GM23338 (cell line): ENCODE results near the gene DDX54. TPM values are rescaled to one million over a fixed set of nuclear protein-coding genes. Genes with fewer than 3 reads are reported as not detected.

Experiments used
- ATAC-seq: fragments of 200-7000 bp; cut with Tn5 transposase; 3 replicates; pipeline ENCODE4 v1.9.1; 2020
- DNase-seq: peaks from one replicate; pipeline ENCODE4 v3.0.0-alpha.2; 2015; ENCODE audit warnings: low spot score
- H2AFZ ChIP-seq: fragments of 200-600 bp; sonication (generic); 2 replicates; pipeline ENCODE4 v1.8.0; 2016; ENCODE audit warnings: antibody characterized with exemption, mild to moderate bottlenecking, moderate library complexity
- H3F3A ChIP-seq: fragments of 200-600 bp; sonication (generic); replicated peaks from 2 replicates; pipeline ENCODE4 v1.8.0; 2017; ENCODE audit warnings: antibody characterized with exemption, mixed run types, low read depth
- H3K27ac ChIP-seq: fragments of 200-600 bp; sonication (generic); 2 replicates; pipeline ENCODE4 v1.6.1; 2016; ENCODE audit warnings: low read depth
- H3K27me3 ChIP-seq: fragments of 200-600 bp; sonication (generic); 2 replicates; pipeline ENCODE4 v1.8.0; 2016; ENCODE audit warnings: mild to moderate bottlenecking, mixed run types, moderate library complexity; ENCODE audit not compliant: insufficient read depth
- H3K36me3 ChIP-seq: fragments of 200-600 bp; sonication (generic); 2 replicates; pipeline ENCODE4 v1.8.0; 2016; ENCODE audit warnings: mild to moderate bottlenecking; ENCODE audit not compliant: insufficient read depth
- H3K4me1 ChIP-seq: fragments of 200-600 bp; sonication (generic); 2 replicates; pipeline ENCODE4 v1.8.0; 2016; ENCODE audit warnings: mild to moderate bottlenecking, moderate library complexity; ENCODE audit not compliant: insufficient read depth
- H3K4me2 ChIP-seq: fragments of 200-600 bp; sonication (generic); 2 replicates; pipeline ENCODE4 v1.7.1; 2017; ENCODE audit warnings: mixed run types
- H3K4me3 ChIP-seq: fragments of 200-600 bp; sonication (generic); 2 replicates; pipeline ENCODE4 v1.6.1; 2016; ENCODE audit warnings: mixed run types
- H3K79me2 ChIP-seq: fragments of 200-600 bp; sonication (generic); replicated peaks from 2 replicates; pipeline ENCODE4 v1.8.0; 2017; ENCODE audit warnings: mild to moderate bottlenecking; ENCODE audit not compliant: insufficient read depth
- H3K9me2 ChIP-seq: fragments of 200-600 bp; sonication (generic); 2 replicates; pipeline ENCODE4 v1.8.0; 2017; ENCODE audit not compliant: insufficient read depth
- H4K20me1 ChIP-seq: fragments of 200-600 bp; sonication (generic); replicated peaks from 2 replicates; pipeline ENCODE4 v1.8.0; 2017; ENCODE audit warnings: mild to moderate bottlenecking; ENCODE audit not compliant: insufficient read depth
- H3K27ac Mint-ChIP-seq: 2 replicates; pipeline ENCODE4 v1.8.0; 2020; ENCODE audit warnings: inconsistent platforms, mild to moderate bottlenecking, moderate library complexity, mixed read lengths
- H3K27me3 Mint-ChIP-seq: 3 replicates; pipeline ENCODE4 v1.8.0; 2022; ENCODE audit warnings: low read depth, mild to moderate bottlenecking, moderate library complexity, mixed read lengths, inconsistent platforms; ENCODE audit not compliant: insufficient read depth, poor library complexity
- H3K36me3 Mint-ChIP-seq: 3 replicates; pipeline ENCODE4 v1.8.0; 2021; ENCODE audit warnings: low read depth, mild to moderate bottlenecking, inconsistent platforms, moderate library complexity, mixed read lengths
- H3K4me1 Mint-ChIP-seq: 3 replicates; pipeline ENCODE4 v1.8.0; 2020; ENCODE audit warnings: mild to moderate bottlenecking, inconsistent platforms, mixed read lengths
- H3K4me3 Mint-ChIP-seq: 3 replicates; pipeline ENCODE4 v1.8.0; 2021; ENCODE audit warnings: moderate library complexity, mild to moderate bottlenecking, inconsistent platforms, mixed read lengths
- H3K9me3 Mint-ChIP-seq: 3 replicates; pipeline ENCODE4 v1.8.0; 2020; ENCODE audit warnings: moderate library complexity, mild to moderate bottlenecking, inconsistent platforms, mixed read lengths
- CTCF ChIP-seq, 2 experiments: fragments of 200-600 bp in 1 of 2; sonication (generic) in 1 of 2; conservative IDR thresholded peaks; 2 replicates each; pipeline versions ENCODE4 v1.5.1 to v1.6.1; 2016 to 2017; ENCODE audit warnings: antibody characterized with exemption in 2 of 2, low read depth in 2 of 2, mild to moderate bottlenecking in 2 of 2, moderate library complexity in 1 of 2
- ETS1 ChIP-seq: IDR thresholded peaks from 2 replicates; pipeline ENCODE4 v1.6.1; 2016; ENCODE audit warnings: antibody characterized with exemption
- EZH2phosphoT487 ChIP-seq: fragments of 200-600 bp; sonication (generic); IDR thresholded peaks from one replicate; pipeline ENCODE4 v1.8.1; 2018; ENCODE audit warnings: antibody characterized with exemption; ENCODE audit not compliant: unreplicated experiment
- JUNB ChIP-seq: IDR thresholded peaks from one replicate; pipeline ENCODE4 v1.6.1; 2016; ENCODE audit warnings: antibody characterized with exemption; ENCODE audit not compliant: unreplicated experiment
- NANOG ChIP-seq: IDR thresholded peaks from 2 replicates; pipeline ENCODE4 v1.6.1; 2016; ENCODE audit warnings: antibody characterized with exemption, borderline replicate concordance
- POLR2AphosphoS5 ChIP-seq: IDR thresholded peaks from 2 replicates; pipeline ENCODE4 v1.6.1; 2016; ENCODE audit warnings: antibody characterized with exemption, low read depth
- REST ChIP-seq: IDR thresholded peaks from one replicate; pipeline ENCODE4 v1.6.1; 2018; ENCODE audit warnings: antibody characterized with exemption; ENCODE audit not compliant: unreplicated experiment
- ZNF114 ChIP-seq: fragments of 250-450 bp; sonication (Bioruptor Pico); IDR thresholded peaks from 2 replicates; pipeline ENCODE4 v1.5.0; 2020; ENCODE audit warnings: mild to moderate bottlenecking, moderate library complexity
- polyA plus RNA-seq: library from polyadenylated mRNA; unstranded; fragments of >200 nt; fragmentation: Nextera tagmentation; extraction: Ambion mirVana; gene quantifications from 2 replicates; pipeline ENCODE4 v1.2.1, GENCODE V29; 2016
- total RNA-seq: library from RNA; depleted of rRNA; stranded (reverse); fragments of >200 nt; shearing (Covaris generic); gene quantifications from 2 replicates; pipeline ENCODE4 v1.2.3, GENCODE V29; 2014

DDX54 gene
- total and polyA plus RNA-seq, 2 experiments from 2014 or later = 84.1 to 89.4 TPM

- H3K27me3 ChIP-seq = no peaks in the 10 kb centered on the region
- ATAC-seq = peak; percentile 95
- Mint-ChIP-seq H3K27me3 (peaks cover 22% of the 10 kb centered on the region), H3K4me1 (peaks cover 25% of the 10 kb centered on the region), H3K36me3 (peaks cover 75% of the 10 kb centered on the region), H3K9me3 (peaks cover 3% of the 10 kb centered on the region; the same call in 1 of the 3 replicates), H3K4me3 (no peak overlapping the region; the same call in 2 of the 3 replicates), H3K27ac (peak overlapping the region; percentile 83)
- H3K36me3 ChIP-seq = peaks cover 6% of the 10 kb centered on the region; the same call in 1 of the 2 replicates
- H3F3A ChIP-seq = peaks cover 11% of the 10 kb centered on the region; the same call in 1 of the 2 replicates
- H3K4me2 ChIP-seq = peak overlapping the region; percentile 64
- H3K4me3 ChIP-seq = 0 out of 2 replicates have a peak overlapping the region, but pooled peaks have one; percentile 43
- H3K9me2 ChIP-seq = no peaks in the 10 kb centered on the region
- H4K20me1 ChIP-seq = peaks cover 14% of the 10 kb centered on the region; the same call in 1 of the 2 replicates
- TF ChIP-seq JUNB (no peak), POLR2AphosphoS5 (peak; percentile 32; the same call in 1 of the 2 replicates), EZH2phosphoT487 (no peak), CTCF (conservative IDR thresholded peaks at IDR 0.05; ENCODE audit: low read depth in 2 of 2) (no peak), ZNF114 (CRISPR knock-in tag) (no peak), REST (no peak)
- H2AFZ ChIP-seq = no peak overlapping the region
- DNase-seq = peak; percentile 98
- no peak overlapping the region for H3K27ac ChIP-seq
- H3K4me1 ChIP-seq = peaks cover 9% of the 10 kb centered on the region; the same call in 1 of the 2 replicates
- H3K79me2 ChIP-seq = no peaks in the 10 kb centered on the region
These were observed 23.8 kb downstream of the DDX54 start for GRCh38 chr12:113161415-113162016.

GRCh38 chr12:113159937-113160336 lies 25.3 kb downstream of the DDX54 start:
- H4K20me1 ChIP-seq = peaks cover 12% of the 10 kb centered on the region; the same call in 1 of the 2 replicates
- Mint-ChIP-seq H3K36me3 (peaks cover 65% of the 10 kb centered on the region), H3K4me3 (no peak overlapping the region), H3K4me1 (peaks cover 25% of the 10 kb centered on the region), H3K27me3 (peaks cover 27% of the 10 kb centered on the region), H3K9me3 (peaks cover 3% of the 10 kb centered on the region; the same call in 1 of the 3 replicates), H3K27ac (no peak overlapping the region)
- H3K27ac ChIP-seq = no peak overlapping the region
- H3K4me3 ChIP-seq = no peak overlapping the region
- H3K36me3 ChIP-seq = peaks cover 2% of the 10 kb centered on the region; the same call in 1 of the 2 replicates
- peaks cover 11% of the 10 kb centered on the region; the same call in 1 of the 2 replicates for H3F3A ChIP-seq
- no peaks in the 10 kb centered on the region for H3K9me2 ChIP-seq
- H3K79me2 ChIP-seq = no peaks in the 10 kb centered on the region
- peaks cover 9% of the 10 kb centered on the region; the same call in 1 of the 2 replicates for H3K4me1 ChIP-seq
- no peak for DNase-seq
- no peak overlapping the region for H3K4me2 ChIP-seq
- no peak overlapping the region for H2AFZ ChIP-seq
- H3K27me3 ChIP-seq = no peaks in the 10 kb centered on the region
- no peak for ATAC-seq
- TF ChIP-seq NANOG = no peak
- no peak for TF ChIP-seq ETS1
